NCI-H187 treated with DMSO at 0.1 percent for 48 hours (cell line): ENCODE data around the gene TLE4.

Source experiments
- DNase-seq: peaks from one replicate; lab custom pipeline; 2025; lab: John Stamatoyannopoulos, UW

The TLE4 gene

GRCh38 chr9:79572032-79572607 is 355 bp downstream of the TLE4 start:
- no peak for DNase-seq

GRCh38 chr9:79572608-79573411 is 1.0 kb downstream of the TLE4 start:
- no peak for DNase-seq

- no peak for DNase-seq
Observed at GRCh38 chr9:79573412-79573923, 1.7 kb downstream of the TLE4 start.

GRCh38 chr9:79574136-79574535 is 2.4 kb downstream of the TLE4 start:
- no peak for DNase-seq

DNA sequence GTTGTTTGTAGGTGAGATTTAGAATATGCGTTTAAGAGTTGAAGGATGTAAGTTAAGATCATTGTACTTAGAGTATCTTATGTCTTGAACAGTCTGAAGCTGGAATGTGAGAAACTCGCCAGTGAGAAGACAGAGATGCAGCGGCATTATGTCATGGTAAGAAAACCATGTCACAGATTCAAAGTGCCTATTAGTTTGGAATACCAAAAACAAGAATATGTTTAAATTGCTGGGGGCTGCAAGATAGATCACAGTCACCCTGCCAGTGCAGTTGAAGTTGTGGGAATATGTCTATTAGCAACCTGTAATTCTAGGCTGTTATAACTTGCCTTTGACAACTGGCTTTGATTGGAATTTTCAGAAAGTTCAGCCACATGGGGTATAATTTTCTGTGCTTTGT is 3.0 kb downstream of the TLE4 start:
- DNase-seq = no peak

DNA sequence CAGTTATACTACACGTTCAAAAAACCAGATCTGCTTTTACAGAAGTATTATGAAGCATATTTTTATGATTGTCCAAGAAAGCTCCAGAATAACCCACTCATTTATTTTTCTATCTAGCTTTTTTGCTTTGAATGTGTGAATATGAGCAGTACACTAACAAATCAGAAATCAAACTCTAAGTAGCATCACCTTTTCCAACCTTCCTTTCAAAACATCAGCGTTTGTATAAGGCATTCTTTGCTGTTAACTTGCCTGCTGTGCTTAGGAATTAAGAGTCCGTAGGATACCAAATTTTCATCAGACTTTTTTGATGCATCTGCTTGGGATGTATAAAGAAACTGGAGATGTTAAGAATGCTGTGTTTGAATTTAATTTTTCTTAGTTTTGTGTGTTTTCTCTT is 3.8 kb downstream of the TLE4 start:
- DNase-seq = no peak

GRCh38 chr9:79577969-79578723 is 6.4 kb downstream of the TLE4 start:
- no peak for DNase-seq

DNA sequence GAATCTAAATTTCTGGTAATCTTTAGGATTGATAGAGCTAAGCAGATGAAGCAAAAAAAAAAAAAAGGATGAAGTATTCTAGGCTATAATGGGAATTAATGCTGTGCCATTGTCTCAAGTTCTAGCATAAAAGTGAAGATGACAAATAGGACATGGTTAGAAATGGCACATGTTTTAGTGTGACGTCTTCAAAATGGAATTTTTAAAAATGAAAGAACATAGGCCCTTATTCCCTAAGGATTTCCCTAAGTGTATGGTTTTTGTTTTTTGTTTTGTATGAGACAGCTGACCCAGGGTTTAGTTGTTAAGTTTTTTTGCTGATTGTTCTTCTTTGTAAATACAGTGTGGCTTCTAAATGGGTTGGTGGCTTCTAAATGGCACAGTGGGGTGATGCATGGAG is 7.1 kb downstream of the TLE4 start:
- no peak for DNase-seq

GRCh38 chr9:79579624-79580023 is 7.9 kb downstream of the TLE4 start:
- no peak for DNase-seq

DNA sequence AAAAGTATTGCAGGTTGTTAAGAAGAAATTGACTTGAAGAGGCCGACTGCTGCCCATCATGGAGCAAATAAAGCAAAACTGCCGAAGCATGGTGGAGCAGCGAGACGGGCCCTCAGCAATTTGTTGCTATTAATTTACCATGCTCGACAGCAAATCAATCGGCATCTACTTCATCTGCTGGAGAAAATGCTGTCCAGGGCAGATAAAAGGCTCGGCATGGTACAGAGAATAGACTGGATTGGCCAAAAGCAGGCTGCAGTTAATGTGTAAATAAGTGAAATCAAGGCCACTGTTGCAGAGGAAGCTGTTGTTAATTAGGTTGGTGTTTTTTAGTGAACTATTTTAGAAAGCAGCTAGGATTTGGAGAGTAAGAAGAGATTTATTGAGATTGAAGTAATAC is 8.3 kb downstream of the TLE4 start:
- no peak for DNase-seq

DNA sequence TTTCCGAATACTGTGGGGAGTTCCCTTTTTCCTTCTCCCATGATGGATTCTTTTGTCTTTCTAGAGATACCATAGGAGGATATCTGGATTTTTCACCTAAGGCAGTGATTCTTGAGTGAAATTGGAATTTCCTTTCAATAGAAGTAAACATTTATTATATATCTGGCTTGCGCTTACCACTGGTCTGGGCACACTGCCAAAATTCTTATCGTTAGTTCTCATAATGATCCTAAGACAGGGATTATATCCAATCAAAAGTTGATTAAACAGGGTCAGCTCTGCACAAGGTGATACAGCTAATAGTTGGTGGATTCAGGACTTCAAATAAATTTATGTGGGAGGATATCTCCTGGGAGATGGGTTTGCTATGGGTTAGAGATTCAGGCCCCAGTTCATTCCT is 9.6 kb downstream of the TLE4 start:
- DNase-seq = no peak

- DNase-seq = no peak
Observed at GRCh38 chr9:79581794-79582193, 10.0 kb downstream of the TLE4 start.

- no peak for DNase-seq
Observed at GRCh38 chr9:79583952-79584654, 12.3 kb downstream of the TLE4 start.

GRCh38 chr9:79584655-79584982 is 12.9 kb downstream of the TLE4 start:
- DNase-seq = no peak

DNA sequence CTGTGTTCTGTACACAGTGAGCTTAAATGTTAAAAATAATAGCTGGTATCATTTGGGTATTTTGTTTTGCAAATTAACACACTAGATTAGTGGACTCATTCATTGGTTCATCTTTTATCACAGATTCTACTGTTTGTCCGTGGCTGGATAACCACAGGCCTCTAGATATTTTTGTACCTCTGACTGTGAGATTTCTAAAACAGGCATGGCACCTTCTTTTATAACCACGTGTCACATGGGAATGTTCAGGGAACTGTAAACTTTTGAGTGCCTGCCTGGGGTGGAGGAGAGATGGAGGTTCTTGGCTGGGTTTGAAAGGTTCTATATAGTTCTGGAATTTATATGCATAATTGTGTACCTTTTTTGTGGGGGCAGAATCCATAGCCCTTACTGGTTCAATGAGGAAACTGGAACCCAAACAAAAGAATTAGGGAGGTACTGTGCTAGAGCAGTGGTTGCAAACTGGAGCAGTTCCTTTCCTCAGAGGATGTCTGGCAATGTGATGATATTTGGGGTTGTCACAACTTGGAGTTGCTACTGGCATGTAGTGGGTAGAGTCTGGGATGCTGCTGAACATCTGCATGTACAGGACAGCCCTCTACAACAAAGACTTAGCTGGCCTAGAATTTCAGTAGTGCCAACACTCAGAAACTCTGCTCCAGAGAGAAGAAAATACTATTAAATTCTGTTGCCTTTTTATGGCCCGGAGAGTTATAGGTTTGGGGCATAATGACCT is 16.9 kb downstream of the TLE4 start:
- no peak for DNase-seq

GRCh38 chr9:79591458-79591857 is 19.7 kb downstream of the TLE4 start:
- DNase-seq = no peak

DNA sequence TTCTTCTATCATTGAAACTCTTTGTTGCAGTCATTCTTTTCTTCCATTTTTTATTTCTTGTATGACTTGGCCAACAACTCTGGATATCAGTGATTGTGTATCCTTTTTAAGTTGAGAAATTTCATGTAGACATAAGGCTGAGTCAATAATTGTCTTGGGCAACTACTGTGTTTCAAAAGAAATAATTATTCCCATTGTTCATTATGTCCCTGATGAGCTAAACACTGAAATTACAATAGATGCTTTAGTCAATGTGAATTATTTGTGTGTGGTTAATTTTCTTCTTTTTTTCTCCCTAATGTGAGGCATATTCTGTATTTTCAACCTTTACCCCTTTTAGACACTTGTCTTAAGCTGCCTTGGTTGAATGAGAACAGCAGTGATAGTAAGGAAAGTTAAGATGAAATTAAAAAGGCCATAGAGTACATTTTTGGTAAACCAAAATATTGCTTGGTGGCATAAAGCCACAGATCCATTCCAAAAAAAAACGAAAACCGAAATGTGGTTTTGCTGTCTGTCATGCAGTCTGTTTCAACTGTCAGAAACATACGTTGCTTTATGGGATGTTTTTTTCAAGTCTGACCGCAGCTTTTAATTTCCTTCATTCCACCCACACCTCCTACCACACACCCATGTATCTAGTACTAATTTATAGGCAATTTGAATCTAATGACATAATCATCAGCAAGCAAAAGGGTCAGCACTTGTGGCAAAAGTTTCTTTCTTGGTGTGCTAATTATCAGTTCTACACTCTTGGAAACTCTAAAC is 21.1 kb downstream of the TLE4 start:
- no peak for DNase-seq

- DNase-seq = no peak
Observed at GRCh38 chr9:79598562-79599345, 27.0 kb downstream of the TLE4 start.

GRCh38 chr9:79600466-79600865 is 28.7 kb downstream of the TLE4 start:
- DNase-seq = no peak

GRCh38 chr9:79603222-79603920 is 31.6 kb downstream of the TLE4 start:
- no peak for DNase-seq
